GM12891 (cell line): ENCODE measurements around the gene TLN1.

Experiments
- POLR2A ChIP-seq: IDR thresholded peaks from 2 replicates; pipeline ENCODE4 v1.6.1; 2011; ENCODE audit warnings: low read depth, low read length, control low read depth
- POLR2AphosphoS5 ChIP-seq: IDR thresholded peaks from 2 replicates; pipeline ENCODE4 v1.6.1; 2011; ENCODE audit warnings: low read depth, low read length, control low read depth

DNA sequence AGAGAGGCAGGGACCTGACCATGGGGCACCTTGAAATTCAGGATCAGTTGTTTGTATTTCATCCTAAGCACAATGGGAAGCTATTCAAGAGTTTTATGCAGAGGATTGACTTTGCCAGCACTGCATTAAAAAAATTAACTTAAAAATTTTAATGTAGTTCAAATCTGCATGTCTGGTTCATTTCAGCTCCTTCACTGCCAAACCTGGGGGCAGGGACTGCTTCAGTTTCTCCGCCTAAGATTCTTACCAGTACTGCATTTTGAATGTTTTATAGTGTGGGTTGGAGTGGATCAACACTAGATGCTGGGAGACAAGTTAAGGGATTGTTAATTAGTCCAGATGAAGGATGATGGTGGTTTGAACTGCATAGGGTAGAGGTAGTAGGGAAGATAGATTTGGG lies 37.8 kb upstream of the TLN1 start:
- TF ChIP-seq POLR2A: no peak
- no peak for TF ChIP-seq POLR2AphosphoS5
